NOMO-1 (cell line): Measurements from ENCODE around the gene DDHD1.

Experiments used
- DNase-seq, 2 experiments: peaks; one replicate each; lab custom pipeline; 2025; ENCODE audit not compliant: unreplicated experiment in 2 of 2; lab: John Stamatoyannopoulos, UW

DDHD1 gene

DNA sequence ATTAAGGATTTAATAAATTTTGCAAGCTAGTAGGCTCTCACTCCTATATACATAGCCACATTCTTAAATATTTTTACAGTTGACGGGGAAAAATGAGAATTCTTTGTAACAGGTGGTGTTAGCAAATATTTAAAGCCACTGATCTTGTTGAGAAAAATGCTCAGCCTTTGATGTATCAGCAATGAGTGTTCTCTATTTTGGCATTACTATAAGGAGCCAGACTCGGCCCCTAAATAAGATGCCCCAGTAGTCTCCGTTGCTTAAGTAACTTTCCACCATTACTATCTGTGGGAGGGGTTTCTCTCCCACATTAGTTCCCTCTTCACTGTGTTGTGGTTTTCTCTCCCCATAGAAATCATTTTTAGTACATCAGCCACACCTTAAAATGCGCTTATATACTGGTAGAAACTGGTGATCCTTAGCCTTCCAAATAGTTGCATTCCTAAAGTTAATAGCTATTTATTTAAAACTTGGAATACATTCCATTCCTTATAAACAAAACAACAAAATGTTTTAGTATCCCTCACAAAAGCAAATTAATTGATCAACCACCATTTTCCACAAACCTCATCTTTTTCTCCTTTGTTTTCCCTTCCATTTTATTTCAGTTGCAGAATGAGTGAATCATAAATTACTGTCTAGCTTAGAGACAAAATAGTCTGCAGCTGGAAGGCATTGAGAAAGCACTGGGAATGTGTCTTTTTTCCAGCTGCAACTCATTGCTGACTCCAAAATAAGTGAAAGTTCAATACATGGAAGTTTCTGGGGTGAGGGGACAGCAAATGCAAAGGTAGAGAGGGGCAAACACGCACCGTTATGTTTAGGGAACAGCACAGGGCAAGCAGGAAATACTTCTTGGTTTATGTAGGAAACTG lies 117.5 kb downstream of the DDHD1 start:
- no peak for DNase-seq

DNA sequence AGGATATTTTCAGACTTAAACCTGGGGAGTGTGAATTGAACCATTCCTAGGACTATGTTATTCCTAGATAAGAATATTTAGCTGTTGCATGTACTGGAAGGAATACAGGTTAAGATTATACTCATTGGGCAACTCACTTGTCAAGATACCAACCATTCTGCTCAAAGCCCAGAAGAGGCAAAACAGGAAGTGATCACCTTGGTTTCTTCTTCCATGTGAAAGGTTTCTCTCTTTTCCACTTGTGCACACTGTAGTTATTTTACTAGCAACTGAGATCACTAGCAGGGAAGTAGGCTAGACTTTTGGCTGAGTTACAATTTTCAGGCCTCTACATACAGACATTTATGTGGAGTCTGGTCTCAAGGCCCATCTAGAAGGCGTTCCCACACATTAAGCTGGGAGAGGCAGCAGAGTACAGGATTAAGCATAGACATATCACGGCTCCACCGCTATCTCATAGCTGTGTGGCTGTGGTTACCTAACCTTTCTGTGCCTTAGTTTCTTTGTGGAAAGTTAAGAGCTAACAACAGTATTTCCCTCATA lies 118.4 kb downstream of the DDHD1 start:
- DNase-seq: no peak

DNA sequence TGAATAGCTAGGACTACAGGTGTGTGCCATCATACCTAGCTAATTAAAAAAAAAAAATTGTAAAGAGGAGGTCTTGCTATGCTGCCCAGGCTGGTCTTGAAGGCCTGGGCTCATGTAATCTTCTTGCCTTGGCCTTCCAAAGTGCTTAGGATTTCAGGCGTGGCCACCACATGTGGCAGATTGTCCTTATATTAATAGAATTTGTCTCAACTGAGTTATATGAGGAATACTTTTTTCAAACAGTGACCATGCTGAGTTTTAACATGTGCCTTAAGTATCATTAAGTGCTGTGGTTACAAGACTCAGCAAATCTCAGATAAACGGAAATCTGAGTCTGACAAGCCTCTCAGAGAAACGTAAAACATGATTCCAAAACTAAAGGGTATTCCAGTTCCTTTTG lies 119.1 kb downstream of the DDHD1 start:
- no peak for DNase-seq

DNA sequence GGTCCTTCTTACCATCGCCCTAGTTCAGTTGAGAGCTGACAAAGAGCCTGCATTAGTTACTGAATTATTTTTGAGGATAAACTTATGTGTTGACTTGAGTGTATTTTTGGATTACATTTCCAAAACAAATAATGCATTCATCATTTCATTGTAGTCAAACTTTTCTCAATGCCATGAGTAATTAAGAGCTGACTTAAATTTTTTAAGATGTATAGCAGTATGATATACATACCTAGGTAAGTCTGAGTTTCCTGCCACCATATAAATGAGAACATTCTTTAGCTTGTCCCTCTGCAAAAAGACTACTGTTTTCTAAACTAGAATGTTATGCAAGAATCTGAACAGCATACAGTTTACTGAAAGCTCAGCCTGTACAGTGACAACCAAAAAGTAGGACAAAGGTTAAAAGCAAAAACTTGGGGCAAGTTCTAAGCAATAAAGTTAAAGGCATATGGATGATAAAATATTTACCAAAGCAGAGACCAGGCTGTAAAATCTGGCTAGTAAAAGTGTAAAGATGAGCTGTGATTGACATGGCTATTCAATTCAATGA lies 120.2 kb downstream of the DDHD1 start:
- no peak for DNase-seq

DNA sequence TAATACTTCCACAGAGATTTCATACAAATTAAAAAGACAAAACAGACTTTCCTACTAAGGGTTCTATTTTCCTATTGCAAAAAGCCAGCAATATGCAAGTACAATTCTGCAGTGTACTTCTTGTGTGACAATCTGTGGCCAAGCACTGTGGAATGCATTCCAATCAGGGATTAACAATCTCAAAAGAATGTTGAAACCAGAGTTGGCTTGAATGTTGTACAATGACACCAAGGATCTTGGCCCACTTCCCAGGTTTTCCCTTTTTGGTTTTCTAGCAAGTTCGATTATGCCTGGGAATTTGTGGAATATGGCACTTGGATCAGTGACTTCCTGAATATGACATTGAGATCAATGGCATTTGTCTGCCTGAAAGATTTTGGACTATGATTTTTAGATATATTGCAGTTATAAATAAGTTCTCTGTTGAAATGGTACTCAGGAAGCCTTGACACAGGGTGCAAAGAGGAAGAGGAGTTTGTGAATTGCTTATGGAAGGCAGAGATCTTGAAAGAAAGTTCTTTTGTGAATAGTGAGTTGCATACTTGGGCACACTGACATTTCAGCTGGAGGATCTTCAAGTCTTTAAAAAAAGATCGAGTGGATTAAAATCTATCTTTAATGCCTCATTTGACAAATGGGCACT lies 120.8 kb downstream of the DDHD1 start:
- no peak for DNase-seq

DNA sequence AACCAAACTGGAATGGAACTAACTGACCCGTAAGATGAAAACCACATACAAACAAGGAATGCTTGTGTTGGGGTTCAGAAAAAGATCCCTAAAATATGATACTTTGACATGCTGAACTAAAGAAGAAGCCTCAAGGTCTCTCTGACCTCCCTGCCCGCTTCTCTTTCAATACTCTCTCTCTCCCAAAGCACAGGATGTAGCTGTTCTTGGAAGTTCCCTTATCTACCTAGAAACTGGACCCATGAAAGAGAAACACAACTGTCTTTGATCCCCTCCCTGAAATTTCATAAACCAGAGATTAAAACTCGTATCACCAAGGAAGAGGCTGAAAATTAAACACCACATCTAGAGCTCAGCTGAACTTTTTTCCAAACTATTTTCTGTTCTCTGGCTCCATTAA lies 125.6 kb downstream of the DDHD1 start:
- no peak for DNase-seq

DNA sequence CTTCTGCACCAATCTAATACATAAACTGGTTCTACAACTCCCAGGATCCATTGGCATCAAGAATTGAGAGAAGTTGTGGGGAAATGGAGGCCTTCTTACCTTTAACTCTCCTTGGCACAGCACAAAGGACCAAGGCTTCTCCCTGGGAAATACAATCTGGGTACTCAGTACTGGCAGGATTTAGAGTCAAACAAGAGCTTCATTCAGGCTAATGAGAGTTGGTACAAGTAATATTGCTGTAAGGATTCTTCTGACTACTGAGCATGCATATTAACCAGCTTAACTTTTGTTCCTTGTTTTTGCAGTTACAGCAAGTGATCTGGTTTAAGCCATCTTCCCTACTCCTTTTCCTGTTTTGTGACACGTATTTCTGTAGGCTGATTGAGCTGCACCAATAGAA lies 126.1 kb downstream of the DDHD1 start:
- no peak for DNase-seq

DNA sequence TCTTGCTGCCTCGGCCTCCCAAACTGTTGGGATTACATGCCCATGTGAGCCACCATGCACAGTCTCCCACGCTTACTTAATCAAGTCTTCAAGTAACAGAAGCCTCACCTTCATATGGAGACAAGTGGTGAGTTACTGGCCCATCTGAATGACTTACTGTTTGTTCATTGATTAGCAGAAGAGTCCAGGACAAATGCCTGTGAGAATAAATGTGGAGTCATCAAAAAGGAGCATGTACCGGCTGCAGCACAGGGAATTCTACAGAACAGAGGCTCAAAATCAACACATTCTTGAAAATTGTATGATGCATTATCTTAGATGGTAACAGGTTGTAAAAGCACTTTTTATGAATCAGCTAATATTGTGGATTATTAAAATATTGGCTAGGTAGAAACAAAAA lies 129.8 kb downstream of the DDHD1 start:
- no peak for DNase-seq

DNA sequence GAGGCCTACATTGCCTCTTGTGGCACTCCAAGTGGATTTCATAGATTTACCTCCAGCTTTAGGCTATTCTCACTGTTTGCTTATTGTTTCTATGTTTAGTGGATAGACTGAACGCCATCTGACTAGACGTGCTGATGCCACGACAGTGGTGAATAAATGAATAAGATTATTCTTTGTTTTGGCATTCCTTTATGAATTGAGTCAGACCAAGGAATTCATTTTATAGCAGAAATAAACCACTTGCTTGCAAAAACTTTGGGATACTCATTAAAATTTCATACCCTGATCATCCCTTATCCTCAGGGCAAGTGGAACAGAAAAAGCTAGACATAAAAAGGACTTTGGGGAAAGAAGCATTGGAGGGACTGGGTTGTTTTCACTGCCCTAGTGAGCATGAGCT lies 130.5 kb downstream of the DDHD1 start:
- DNase-seq: no peak

DNA sequence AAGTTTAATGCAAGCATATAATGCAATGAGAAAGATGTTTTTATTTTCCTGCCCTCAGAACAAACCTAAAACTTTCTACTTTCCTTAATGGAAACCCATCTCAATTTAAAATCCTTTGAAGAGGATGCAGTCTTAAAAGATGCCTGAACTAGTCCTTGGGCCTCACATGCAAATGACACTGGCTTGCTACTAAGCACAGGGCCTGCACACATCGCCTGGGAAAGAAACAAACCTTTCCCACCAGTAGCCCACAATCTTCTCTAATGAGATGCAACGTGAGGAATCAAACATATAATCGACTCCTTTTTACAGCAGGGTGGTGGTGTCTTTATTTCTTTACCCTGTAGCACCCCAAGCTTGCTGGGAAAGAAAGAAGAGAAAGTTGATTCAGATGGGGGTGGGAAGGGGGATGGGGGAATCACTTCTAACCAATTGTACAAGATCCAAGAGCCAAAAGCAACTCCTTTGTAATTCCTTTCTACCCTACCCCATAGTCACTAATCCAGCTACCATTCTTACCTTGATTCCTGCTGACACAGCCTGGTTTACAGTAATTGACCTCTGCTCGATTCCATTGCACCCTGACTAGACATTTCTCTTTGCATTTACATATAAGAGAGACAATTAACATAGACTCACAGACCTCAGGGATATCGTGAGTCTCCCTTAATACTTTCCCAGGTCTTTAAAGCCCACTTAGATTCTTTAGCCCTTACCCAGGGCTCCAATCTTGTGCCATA lies 132.8 kb downstream of the DDHD1 start:
- DNase-seq: no peak

DNA sequence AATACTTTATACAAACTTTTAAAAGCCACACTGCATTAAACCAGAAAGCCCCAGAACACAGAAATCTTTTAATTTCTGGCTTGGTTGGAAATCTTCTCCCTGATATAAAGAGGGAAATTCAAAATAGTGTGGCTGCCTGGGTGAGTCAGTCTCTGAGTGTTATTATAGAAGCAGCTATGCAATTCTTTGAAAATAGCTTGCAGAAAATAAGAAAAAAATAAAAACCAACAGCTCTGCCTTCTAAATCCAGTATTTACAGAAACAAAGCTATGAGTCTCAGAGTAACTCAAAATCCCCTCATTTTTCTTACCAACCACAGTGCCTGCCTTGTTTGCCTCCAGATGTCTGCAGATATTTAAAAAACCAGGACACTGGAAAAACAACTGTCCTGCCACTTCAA lies 133.7 kb downstream of the DDHD1 start:
- no peak for DNase-seq

DNA sequence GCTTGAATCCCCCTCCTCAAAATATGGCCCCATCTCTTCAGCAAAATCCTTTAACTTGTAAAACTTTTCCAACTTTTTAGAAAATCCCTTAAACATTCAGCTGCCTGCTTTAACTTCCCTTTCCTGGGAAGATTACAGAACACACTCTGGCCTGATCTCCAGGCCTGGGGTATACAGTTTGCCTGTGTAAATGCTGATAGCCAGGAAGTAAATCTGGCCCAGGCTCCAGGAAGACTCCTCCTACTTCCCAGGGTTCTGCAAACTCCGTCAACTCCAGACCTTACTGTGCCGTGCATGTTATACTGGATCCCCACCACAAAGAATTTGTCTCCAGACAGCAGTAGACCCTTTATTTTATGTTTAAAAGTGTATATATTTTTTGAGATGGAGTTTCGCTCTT lies 135.3 kb downstream of the DDHD1 start:
- DNase-seq: no peak

DNA sequence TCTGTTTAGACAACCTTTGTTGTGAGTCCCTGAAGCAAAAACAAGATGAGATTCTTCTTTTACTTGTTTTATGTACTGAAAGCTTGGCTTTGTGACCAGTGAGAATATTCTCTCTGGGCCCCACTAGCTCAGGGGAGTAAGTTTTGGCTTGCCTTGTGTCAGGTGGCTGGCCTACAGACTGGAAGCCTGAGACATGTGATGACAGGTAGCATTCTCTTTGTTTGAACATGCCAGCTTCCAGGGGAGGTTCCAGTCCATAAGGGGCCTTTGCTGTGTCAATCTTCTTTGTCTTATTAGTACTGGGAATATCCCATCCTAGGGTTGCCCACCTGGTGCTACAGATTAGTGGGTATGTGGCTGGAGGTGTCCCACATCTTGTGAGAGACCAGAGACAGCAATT lies 136.2 kb downstream of the DDHD1 start:
- DNase-seq: no peak

DNA sequence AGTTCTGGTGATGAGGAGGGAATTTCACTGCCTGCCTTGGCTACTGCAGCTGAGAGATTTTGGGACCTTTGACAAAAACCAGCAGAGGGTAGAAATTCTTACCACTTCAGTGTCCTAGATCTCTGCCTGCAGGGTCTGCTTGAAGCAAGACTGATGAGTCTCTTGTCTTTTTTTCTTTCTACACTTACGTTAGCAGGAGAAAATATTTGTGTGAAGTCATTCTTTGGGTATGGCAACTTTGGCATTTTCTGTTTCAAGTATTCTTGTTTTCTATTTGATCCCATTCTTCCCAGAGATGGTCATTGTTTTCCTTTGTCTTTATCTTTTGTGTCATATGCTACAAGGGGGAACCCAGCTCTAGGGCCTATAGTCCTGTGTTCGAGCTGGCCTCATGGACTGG lies 136.6 kb downstream of the DDHD1 start:
- no peak for DNase-seq

DNA sequence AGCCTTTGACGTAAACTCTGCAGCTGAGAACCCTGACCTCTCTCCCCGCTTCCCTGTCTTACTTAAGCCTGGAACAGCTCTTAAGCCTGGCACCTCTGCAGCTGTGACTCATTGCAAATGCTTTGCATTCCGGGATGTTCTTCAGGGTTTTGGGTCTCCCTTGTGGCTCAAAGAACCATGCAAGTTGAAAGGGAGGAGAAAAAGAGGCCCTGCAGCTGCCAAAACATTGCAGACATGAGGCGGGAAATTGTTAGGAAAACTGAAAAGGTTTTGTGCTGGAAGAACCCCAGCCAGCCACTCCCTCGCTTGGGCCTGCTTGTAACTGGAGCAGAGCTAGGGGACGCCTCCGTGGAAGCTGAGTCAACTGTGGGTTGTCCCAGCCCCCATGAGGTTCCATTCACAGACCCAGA lies 142.1 kb downstream of the DDHD1 start:
- DNase-seq: no peak

DNA sequence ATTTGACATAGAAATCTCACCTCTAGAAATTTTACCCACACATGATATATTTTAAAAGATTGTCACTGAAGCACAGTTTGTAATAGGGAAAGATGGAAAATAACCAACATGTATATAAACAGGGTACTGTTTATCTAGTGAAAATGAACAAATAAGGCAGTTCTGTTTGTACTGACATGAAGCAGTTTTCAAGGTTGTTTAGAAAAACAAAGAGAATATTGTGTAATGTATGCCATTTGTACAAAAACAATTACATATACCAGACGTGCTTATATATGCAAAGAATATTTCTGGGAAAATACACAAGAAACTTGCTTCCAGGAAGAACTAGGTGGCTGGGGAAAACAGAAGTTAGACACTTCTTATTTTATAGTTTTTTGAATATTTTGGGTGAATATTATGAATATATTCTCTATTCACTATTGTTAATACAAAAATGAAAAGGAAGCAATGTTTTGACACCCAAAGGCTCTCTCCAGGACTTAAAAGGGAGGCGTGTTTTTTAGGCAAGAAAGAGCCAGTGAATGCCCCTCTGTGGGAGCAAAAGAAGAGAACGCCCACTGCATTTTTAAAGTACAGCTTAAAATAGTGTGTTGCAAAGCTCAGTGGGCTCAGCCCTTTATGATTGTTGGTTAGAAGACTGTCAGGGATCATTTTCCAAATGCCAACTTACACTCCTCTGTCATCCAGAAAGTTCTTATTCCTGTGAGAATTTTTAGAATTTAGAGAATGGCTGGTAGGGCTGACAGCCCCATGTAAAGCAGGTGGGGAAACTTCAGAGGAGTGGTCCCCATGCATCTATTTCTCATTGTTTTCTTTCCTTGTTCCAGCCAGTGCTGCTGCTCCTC lies 142.7 kb downstream of the DDHD1 start:
- DNase-seq: no peak

DNA sequence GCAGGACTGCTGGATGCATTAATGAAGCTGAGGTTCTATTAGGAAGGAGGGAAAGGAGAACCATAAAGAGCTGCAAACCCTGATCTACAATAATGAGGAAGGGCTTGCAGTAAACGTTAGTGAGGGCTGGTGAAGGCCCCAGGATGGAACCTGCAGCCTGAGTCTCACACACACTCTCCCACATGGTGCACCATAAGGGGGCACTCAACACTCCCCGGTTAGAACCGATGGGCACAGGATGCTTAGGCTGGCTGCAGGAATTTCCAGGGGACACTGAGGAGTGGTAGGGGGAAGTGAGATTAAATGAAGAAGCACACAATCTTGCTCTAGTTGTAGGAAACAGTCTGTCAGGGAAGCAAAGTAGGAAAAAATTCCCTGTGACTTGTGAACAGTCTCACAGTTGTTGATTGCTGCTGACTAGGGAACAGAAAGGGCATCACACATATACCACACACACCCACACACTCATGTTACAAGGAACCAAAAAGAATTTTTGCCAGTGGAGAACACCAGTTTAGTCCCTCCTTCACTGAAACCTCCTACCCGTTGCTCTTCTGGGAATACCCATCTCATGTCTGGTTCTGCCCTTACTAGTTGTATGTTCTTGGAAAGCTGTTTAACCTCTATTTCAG lies 146.1 kb downstream of the DDHD1 start:
- no peak for DNase-seq

DNA sequence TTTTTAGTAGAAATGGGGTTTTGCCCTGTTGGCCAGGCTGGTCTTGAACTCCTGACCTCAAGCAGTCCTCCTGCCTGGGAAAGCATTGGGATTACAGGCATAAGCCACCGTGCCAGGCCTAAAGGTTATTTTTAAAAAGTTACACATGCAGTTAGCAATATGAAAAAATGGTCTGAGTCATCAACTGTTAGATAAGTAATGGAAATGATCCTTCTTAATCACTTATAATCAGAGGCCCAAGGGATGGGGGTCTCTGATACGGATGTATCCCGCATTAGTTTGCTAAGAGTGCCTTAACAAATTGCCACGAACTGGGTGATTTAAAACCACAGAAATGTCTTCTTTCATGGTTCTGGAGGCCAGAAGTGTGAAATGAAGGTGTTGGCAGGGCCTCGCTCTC lies 148.1 kb downstream of the DDHD1 start:
- DNase-seq: no peak

DNA sequence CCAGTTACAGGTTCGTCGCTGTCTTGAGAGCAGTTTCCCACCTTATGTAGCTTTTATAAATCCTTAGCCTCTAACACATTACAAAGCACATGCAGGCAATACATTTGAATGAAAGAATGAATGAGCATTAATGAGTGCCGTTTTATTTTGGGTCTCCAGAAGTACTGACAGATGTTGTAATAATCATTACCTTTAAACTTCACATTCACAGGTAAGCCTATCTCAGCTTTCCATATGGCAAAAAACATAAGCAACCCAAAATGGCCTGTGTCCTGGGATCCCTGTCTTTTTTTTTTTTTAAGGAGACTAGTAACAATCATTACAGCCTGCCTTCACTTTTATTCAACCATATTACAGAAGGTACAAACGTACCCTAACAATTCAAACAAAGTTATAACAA lies 149.3 kb downstream of the DDHD1 start:
- no peak for DNase-seq

DNA sequence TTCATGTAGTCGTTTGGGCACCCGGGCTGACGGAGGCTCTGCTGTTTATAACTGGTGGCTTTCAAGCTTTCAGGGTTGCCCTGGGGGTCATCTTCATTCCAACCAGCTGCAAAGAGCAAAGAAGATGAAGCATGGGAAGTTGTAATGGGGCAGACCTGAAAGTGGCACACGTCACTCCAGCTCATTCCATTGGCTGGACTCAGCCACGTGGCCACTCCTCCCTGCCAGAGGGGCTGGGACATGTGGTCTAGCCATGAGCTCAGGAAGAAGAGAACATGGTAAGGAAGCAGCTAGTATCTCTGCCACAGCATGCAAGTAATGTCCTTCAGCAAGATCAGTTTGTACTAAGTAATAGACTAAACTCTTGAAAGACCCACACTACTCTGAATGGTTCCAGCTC lies 150.5 kb downstream of the DDHD1 start:
- DNase-seq: no peak
